Small intestine (tissue), 7 donors: ENCODE measurements around the gene STT3A. TPM values are rescaled to one million over a fixed set of nuclear protein-coding genes. Genes with fewer than 3 reads are reported as not detected.
A peak's percentile ranks its signal among the peaks of the same experiment; 100 is the strongest.

Experiments used
- DNase-seq, 2 donors: peaks; one replicate each; pipeline versions ENCODE4 v3.0.0 to v3.0.0-alpha.2; 2013
- FAIRE-seq: peaks from 2 replicates; lab custom pipeline; 2012; peaks lifted over from hg19 to GRCh38; lab: Jason Lieb, UNC
- H3K27ac ChIP-seq, 3 donors: one replicate each; pipeline ENCODE4 v1.5.1; 2013; ENCODE audit warnings: low read length in 2 of 3, mild to moderate bottlenecking in 2 of 3, control low read depth in 1 of 3, inconsistent platforms in 1 of 3, low read depth in 1 of 3, moderate library complexity in 1 of 3
- H3K27me3 ChIP-seq, 3 donors: one replicate each; pipeline ENCODE4 v1.6.1; 2013; ENCODE audit warnings: low read length in 3 of 3, inconsistent platforms in 1 of 3; ENCODE audit not compliant: control insufficient read depth in 3 of 3, insufficient read depth in 3 of 3
- H3K36me3 ChIP-seq, 3 donors: one replicate each; pipeline ENCODE4 v1.6.1; 2013; ENCODE audit warnings: low read length in 3 of 3, inconsistent platforms in 1 of 3, low read depth in 1 of 3, mild to moderate bottlenecking in 1 of 3, moderate library complexity in 1 of 3; ENCODE audit not compliant: control insufficient read depth in 3 of 3, insufficient read depth in 2 of 3
- H3K4me1 ChIP-seq, 3 donors: one replicate each; pipeline ENCODE4 v1.6.1; 2013; ENCODE audit warnings: low read length in 2 of 3, inconsistent platforms in 1 of 3, low read depth in 1 of 3, mild to moderate bottlenecking in 1 of 3, moderate library complexity in 1 of 3; ENCODE audit not compliant: control insufficient read depth in 3 of 3, insufficient read depth in 2 of 3
- H3K4me3 ChIP-seq, 3 donors: one replicate each; pipeline ENCODE4 v1.5.1; 2013; ENCODE audit warnings: low read length in 3 of 3, control low read depth in 1 of 3, inconsistent platforms in 1 of 3, low read depth in 1 of 3, mild to moderate bottlenecking in 1 of 3, moderate library complexity in 1 of 3
- H3K9me3 ChIP-seq, 2 donors: one replicate each; pipeline ENCODE4 v1.6.1; 2013; ENCODE audit warnings: low read depth in 1 of 2, low read length in 1 of 2; ENCODE audit not compliant: control insufficient read depth in 2 of 2, insufficient read depth in 1 of 2
- WGBS, 3 donors: extraction: QIAGEN DNeasy Blood & Tissue Kit; methylation state at CpG; one replicate each; pipeline ENCODE4 v1.1.7; 2013; 5-methylcytosine and 5-hydroxymethylcytosine counted together
- polyA plus RNA-seq, 4 donors: library from polyadenylated mRNA; stranded (reverse) in 3 of 4; unstranded in 1 of 4; fragments of 200-250 nt in 3 of 4; fragments of 120-200 nt in 1 of 4; gene quantifications; one replicate each; pipeline versions ENCODE4 v1.2.1 to v1.2.3, GENCODE V29; 2013
- donor health status: healthy with polysubstance abuse.
- donor health status: control.
- donor health status: control.
- donor health status: Bipolar disorder and iron deficiency.
- donor health status: healthy.

The STT3A gene
- polyA plus RNA-seq, 4 donors, result 16.5 to 195 (median 48.2) TPM

GRCh38 chr11:125591649-125592304 lies 875 bp upstream of the STT3A start:
- FAIRE-seq (no peak), DNase-seq (peak in 1 of 2 donors; percentile 54)
- Histone ChIP-seq H3K27ac (peak overlapping the region; percentile 84 to 95 (median 95)), H3K27me3 (no peaks in the 10 kb centered on the region), H3K4me3 (peak overlapping the region; percentile 46 to 62 (median 60)), H3K4me1 (peaks cover 0 to 4% (median 3%) of the 10 kb centered on the region in 3 donors), H3K36me3 (peaks cover 0 to 4% (median 0%) of the 10 kb centered on the region in 3 donors), H3K9me3 (no peaks in the 10 kb centered on the region)
- whole genome bisulfite sequencing, 3 donors, result 0 to 1% (median 0%) methylated on average over 27 to 30 of the region's 30 CpGs

- Histone ChIP-seq H3K27me3 (no peaks in the 10 kb centered on the region), H3K4me3 (peak overlapping the region; percentile 58 to 93 (median 87)), H3K27ac (peak overlapping the region; percentile 75 to 82 (median 80)), H3K4me1 (peaks cover 0 to 4% (median 3%) of the 10 kb centered on the region in 3 donors), H3K9me3 (no peaks in the 10 kb centered on the region), H3K36me3 (peaks cover 0 to 8% (median 0%) of the 10 kb centered on the region in 3 donors)
- DNase-seq, result peak in 1 of 2 donors; percentile 39
- 0% methylated on average over 18 of the region's 18 CpGs for WGBS, 3 donors
- no peak for FAIRE-seq
These were observed 615 bp downstream of the STT3A start for GRCh38 chr11:125593114-125593820.

- no peaks in the 10 kb centered on the region for H3K9me3 ChIP-seq
- no peaks in the 10 kb centered on the region for H3K27me3 ChIP-seq
- DNase-seq (no peak), FAIRE-seq (no peak)
- H3K36me3 ChIP-seq, result peaks cover 2 to 15% (median 8%) of the 10 kb centered on the region in 3 donors
- H3K4me1 ChIP-seq, result peaks cover 0 to 4% (median 3%) of the 10 kb centered on the region in 3 donors
- WGBS, 3 donors, result 57 to 79% (median 73%) methylated on average over 3 of the region's 3 CpGs
- no peak overlapping the region for H3K4me3 ChIP-seq
- no peak overlapping the region for H3K27ac ChIP-seq
These were observed 2.3 kb downstream of the STT3A start for GRCh38 chr11:125594958-125595357.

GRCh38 chr11:125600663-125601062 lies 8.0 kb downstream of the STT3A start:
- WGBS, 3 donors, result 94 to 98% (median 98%) methylated on average over 2 of the region's 2 CpGs
- Histone ChIP-seq H3K27ac (no peak overlapping the region), H3K4me3 (no peak overlapping the region), H3K4me1 (no peaks in the 10 kb centered on the region), H3K36me3 (peaks cover 23 to 44% (median 26%) of the 10 kb centered on the region in 3 donors), H3K27me3 (no peaks in the 10 kb centered on the region), H3K9me3 (no peaks in the 10 kb centered on the region)
- no peak for DNase-seq
- FAIRE-seq, result no peak

GRCh38 chr11:125603207-125603606 lies 10.6 kb downstream of the STT3A start:
- Histone ChIP-seq H3K4me1 (no peaks in the 10 kb centered on the region), H3K27ac (no peak overlapping the region), H3K9me3 (no peaks in the 10 kb centered on the region), H3K36me3 (peaks cover 36 to 44% (median 40%) of the 10 kb centered on the region in 3 donors), H3K4me3 (no peak overlapping the region), H3K27me3 (no peaks in the 10 kb centered on the region)
- FAIRE-seq, result no peak
- no peak for DNase-seq
- 90 to 94% (median 91%) methylated on average over 3 of the region's 3 CpGs for WGBS, 3 donors

GRCh38 chr11:125605417-125605816 lies 12.8 kb downstream of the STT3A start:
- no peak overlapping the region for H3K27ac ChIP-seq
- no peak overlapping the region for H3K4me3 ChIP-seq
- FAIRE-seq (no peak), DNase-seq (no peak)
- H3K4me1 ChIP-seq, result no peaks in the 10 kb centered on the region
- no peaks in the 10 kb centered on the region for H3K27me3 ChIP-seq
- peaks cover 40 to 43% (median 40%) of the 10 kb centered on the region in 3 donors for H3K36me3 ChIP-seq
- no peaks in the 10 kb centered on the region for H3K9me3 ChIP-seq

GRCh38 chr11:125609545-125609944 lies 16.9 kb downstream of the STT3A start:
- no peak for DNase-seq
- 89 to 91% (median 89%) methylated on average over 7 of the region's 7 CpGs for WGBS, 3 donors
- H3K36me3 ChIP-seq, result peaks cover 27 to 44% (median 40%) of the 10 kb centered on the region in 3 donors

GRCh38 chr11:125618383-125618782 lies 25.7 kb downstream of the STT3A start:
- Histone ChIP-seq H3K36me3 (peaks cover 29% of the 10 kb centered on the region in 3 donors), H3K4me1 (no peaks in the 10 kb centered on the region), H3K9me3 (no peaks in the 10 kb centered on the region), H3K27me3 (no peaks in the 10 kb centered on the region), H3K4me3 (no peak overlapping the region), H3K27ac (no peak overlapping the region)
- no peak for FAIRE-seq
- DNase-seq, result no peak
- 89 to 93% (median 90%) methylated on average over 4 of the region's 4 CpGs for WGBS, 3 donors

More at GRCh38 chr11:125609545-125609944, 16.9 kb downstream of the STT3A start:
- H3K27ac ChIP-seq, result no peak overlapping the region
- no peaks in the 10 kb centered on the region for H3K9me3 ChIP-seq
- FAIRE-seq, result no peak
- no peaks in the 10 kb centered on the region for H3K27me3 ChIP-seq
- H3K4me3 ChIP-seq, result no peak overlapping the region
- no peaks in the 10 kb centered on the region for H3K4me1 ChIP-seq
